Measurements from ENCODE around the gene SPNS2.

DNA sequence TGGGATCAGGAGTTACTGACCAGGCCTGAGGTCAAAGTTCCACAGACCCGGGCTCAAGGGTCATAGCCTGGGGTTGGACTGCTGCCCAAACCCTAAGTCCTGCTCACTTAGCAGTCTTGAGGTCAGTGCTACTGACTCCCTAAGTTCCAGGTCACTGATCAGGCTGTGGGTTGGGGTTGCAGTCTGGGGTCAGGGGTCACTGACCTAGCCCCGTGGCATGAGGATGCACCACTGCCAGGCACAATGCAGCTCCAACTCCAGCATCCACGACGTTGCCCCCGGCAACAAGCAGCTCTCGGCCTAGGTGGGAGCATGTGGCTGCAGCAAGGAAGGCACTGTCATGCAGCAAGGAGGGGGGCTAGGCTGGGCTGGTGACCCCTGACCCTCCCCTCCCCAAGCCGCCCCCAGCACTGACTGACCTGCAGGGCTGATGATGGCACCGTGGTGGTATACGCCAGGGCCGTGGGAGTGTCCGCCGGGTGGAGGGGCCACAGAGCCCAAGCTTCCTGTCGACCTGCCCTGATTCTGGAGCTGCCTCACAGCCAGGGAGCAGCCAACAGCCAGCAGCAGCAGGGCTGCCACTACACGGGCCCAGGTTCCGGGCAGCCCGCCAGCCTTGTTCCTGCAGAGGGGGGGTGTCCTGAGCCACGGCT is 60.6 kb downstream of the SPNS2 start:
- TF ChIP-seq, protein P1, sequence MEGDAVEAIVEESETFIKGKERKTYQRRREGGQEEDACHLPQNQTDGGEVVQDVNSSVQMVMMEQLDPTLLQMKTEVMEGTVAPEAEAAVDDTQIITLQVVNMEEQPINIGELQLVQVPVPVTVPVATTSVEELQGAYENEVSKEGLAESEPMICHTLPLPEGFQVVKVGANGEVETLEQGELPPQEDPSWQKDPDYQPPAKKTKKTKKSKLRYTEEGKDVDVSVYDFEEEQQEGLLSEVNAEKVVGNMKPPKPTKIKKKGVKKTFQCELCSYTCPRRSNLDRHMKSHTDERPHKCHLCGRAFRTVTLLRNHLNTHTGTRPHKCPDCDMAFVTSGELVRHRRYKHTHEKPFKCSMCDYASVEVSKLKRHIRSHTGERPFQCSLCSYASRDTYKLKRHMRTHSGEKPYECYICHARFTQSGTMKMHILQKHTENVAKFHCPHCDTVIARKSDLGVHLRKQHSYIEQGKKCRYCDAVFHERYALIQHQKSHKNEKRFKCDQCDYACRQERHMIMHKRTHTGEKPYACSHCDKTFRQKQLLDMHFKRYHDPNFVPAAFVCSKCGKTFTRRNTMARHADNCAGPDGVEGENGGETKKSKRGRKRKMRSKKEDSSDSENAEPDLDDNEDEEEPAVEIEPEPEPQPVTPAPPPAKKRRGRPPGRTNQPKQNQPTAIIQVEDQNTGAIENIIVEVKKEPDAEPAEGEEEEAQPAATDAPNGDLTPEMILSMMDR (IDR thresholded peaks at IDR 0.05): no peak
- no peak for TF ChIP-seq EZH2 (IDR thresholded peaks at IDR 0.05)
- TF ChIP-seq EZH2phosphoT487 (IDR thresholded peaks at IDR 0.05): no peak

Measured in neural progenitor cell (in vitro differentiated cells).